ENCODE data around the gene KIF1A.
"Not testable (repeated sequence)": the region's sequence is repeated elsewhere in the genome, so short reads cannot be mapped to it uniquely, and the experiment has no call there.

Gene KIF1A

GRCh38 chr2:240675345-240675744 is 144.7 kb downstream of the KIF1A start:
- DNase-seq, result not testable (repeated sequence)

- DNase-seq, result not testable (repeated sequence)
Measured at GRCh38 chr2:240674461-240675184, 145.4 kb downstream of the KIF1A start.

- no peak for DNase-seq
Measured at GRCh38 chr2:240672701-240673190, 147.3 kb downstream of the KIF1A start.

- no peak for DNase-seq
Measured at GRCh38 chr2:240672076-240672700, 147.8 kb downstream of the KIF1A start.

GRCh38 chr2:240670950-240671349 is 149.1 kb downstream of the KIF1A start:
- no peak for DNase-seq

- no peak for DNase-seq
Measured at GRCh38 chr2:240670402-240670801, 149.6 kb downstream of the KIF1A start.

- no peak for DNase-seq
Measured at GRCh38 chr2:240664622-240665021, 155.4 kb downstream of the KIF1A start.
